ENCODE data around the gene C19orf38. TPM values are rescaled to one million over a fixed set of nuclear protein-coding genes. Genes with fewer than 3 reads are reported as not detected.
A peak's percentile ranks its signal among the peaks of the same experiment; 100 is the strongest.

Gene C19orf38
- total RNA-seq, 2 experiments from 2014 or later: 1.8 to 2.1 TPM

- Histone ChIP-seq H3K4me3 (ENCODE audit: low read length) (no peak overlapping the region), H3K9me3 (ENCODE audit: control insufficient read depth in 1 of 2, insufficient read depth in 1 of 2, low read length in 2 of 2) (no peaks in the 10 kb centered on the region), H3K4me1 (ENCODE audit: insufficient read depth, low read length) (peaks cover 19% of the 10 kb centered on the region), H3K27ac (ENCODE audit: low read depth in 1 of 2, low read length in 2 of 2) (no peak overlapping the region), H3K36me3 (ENCODE audit: insufficient read depth, low read length) (peaks cover 79% of the 10 kb centered on the region), H3K27me3 (ENCODE audit: control insufficient read depth in 1 of 2, insufficient read depth in 2 of 2, low read length in 2 of 2) (no peaks in the 10 kb centered on the region)
- intact Hi-C loops (cut with DNase I, micrococcal nuclease): loop anchor here in 1 of 2 experiments (5.0 kb wide), 1 partner anchor 34 kb away; no protein-coding TSS in a partner anchor
- Mint-ChIP-seq H3K36me3 (ENCODE audit: low read depth) (peaks cover 66% of the 10 kb centered on the region), H3K9me3 (no peaks in the 10 kb centered on the region), H3K27ac (no peak overlapping the region), H3K4me3 (no peak overlapping the region), H3K27me3 (no peaks in the 10 kb centered on the region), H3K4me1 (ENCODE audit: low read depth) (peaks cover 6% of the 10 kb centered on the region)
- CTCF ChIA-PET: no interaction called here
- DNase-seq: no peak
- TF ChIP-seq CTCF (IDR thresholded peaks at IDR 0.05): no peak
- ATAC-seq (ENCODE audit: poor library complexity): no peak
- POLR2A ChIA-PET: no interaction called here
Measured at GRCh38 chr19:10815969-10816644, 32.1 kb upstream of the C19orf38 start.

DNA sequence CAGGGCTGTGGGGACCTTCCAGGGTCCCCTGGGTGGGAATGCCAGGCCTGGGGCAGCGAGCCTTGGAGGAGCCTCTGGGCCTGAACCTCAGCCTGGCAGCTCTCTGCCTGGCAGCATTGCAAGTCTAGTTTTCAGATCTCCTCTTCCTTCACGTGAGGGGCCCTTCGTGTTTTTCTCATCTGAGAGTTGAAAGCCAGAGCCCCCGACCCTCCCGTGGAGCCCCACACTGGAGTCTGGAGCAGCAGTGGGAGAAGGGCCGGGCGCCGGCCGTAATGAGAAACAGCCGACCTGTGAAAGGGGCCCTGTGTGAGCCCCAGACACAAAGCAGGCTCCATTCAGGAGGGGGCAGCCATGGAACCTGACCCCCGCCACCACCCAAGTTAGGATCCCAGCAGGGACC, 31.5 kb upstream of the C19orf38 start:
- no peak overlapping the region for H3K27ac Mint-ChIP-seq
- CTCF ChIA-PET: no interaction called here
- H3K27ac ChIP-seq (ENCODE audit: low read depth in 1 of 2, low read length in 2 of 2): no peak overlapping the region
- H3K4me3 Mint-ChIP-seq: no peak overlapping the region
- POLR2A ChIA-PET: no interaction called here
- H3K27me3 Mint-ChIP-seq: no peaks in the 10 kb centered on the region
- H3K9me3 ChIP-seq (ENCODE audit: control insufficient read depth in 1 of 2, insufficient read depth in 1 of 2, low read length in 2 of 2): no peaks in the 10 kb centered on the region
- peaks cover 19% of the 10 kb centered on the region for H3K4me1 ChIP-seq (ENCODE audit: insufficient read depth, low read length)
- no peaks in the 10 kb centered on the region for H3K27me3 ChIP-seq (ENCODE audit: control insufficient read depth in 1 of 2, insufficient read depth in 2 of 2, low read length in 2 of 2)
- TF ChIP-seq CTCF (IDR thresholded peaks at IDR 0.05): no peak
- no peak for DNase-seq
- H3K4me3 ChIP-seq (ENCODE audit: low read length): no peak overlapping the region
- peaks cover 78% of the 10 kb centered on the region for H3K36me3 ChIP-seq (ENCODE audit: insufficient read depth, low read length)
- no peaks in the 10 kb centered on the region for H3K9me3 Mint-ChIP-seq
- intact Hi-C loops (cut with DNase I, micrococcal nuclease): loop anchor here in 1 of 2 experiments (5.0 kb wide), 1 partner anchor 34 kb away; no protein-coding TSS in a partner anchor
- H3K4me1 Mint-ChIP-seq (ENCODE audit: low read depth): peaks cover 6% of the 10 kb centered on the region
- no peak for ATAC-seq (ENCODE audit: poor library complexity)
- H3K36me3 Mint-ChIP-seq (ENCODE audit: low read depth): peaks cover 65% of the 10 kb centered on the region

GRCh38 chr19:10817291-10818038, 30.8 kb upstream of the C19orf38 start:
- intact Hi-C loops (cut with DNase I, micrococcal nuclease): loop anchor here in 1 of 2 experiments (5.0 kb wide), 1 partner anchor 35 kb away; no protein-coding TSS in a partner anchor
- Mint-ChIP-seq H3K9me3 (no peaks in the 10 kb centered on the region), H3K4me1 (ENCODE audit: low read depth) (peaks cover 6% of the 10 kb centered on the region), H3K4me3 (no peak overlapping the region), H3K27ac (no peak overlapping the region), H3K27me3 (no peaks in the 10 kb centered on the region), H3K36me3 (ENCODE audit: low read depth) (peaks cover 62% of the 10 kb centered on the region)
- ATAC-seq (ENCODE audit: poor library complexity): no peak
- POLR2A ChIA-PET: no interaction called here
- no peak overlapping the region for H3K27ac ChIP-seq (ENCODE audit: low read depth in 1 of 2, low read length in 2 of 2)
- no peaks in the 10 kb centered on the region for H3K9me3 ChIP-seq (ENCODE audit: control insufficient read depth in 1 of 2, insufficient read depth in 1 of 2, low read length in 2 of 2)
- no peak overlapping the region for H3K4me3 ChIP-seq (ENCODE audit: low read length)
- CTCF ChIA-PET: no interaction called here
- no peaks in the 10 kb centered on the region for H3K27me3 ChIP-seq (ENCODE audit: control insufficient read depth in 1 of 2, insufficient read depth in 2 of 2, low read length in 2 of 2)
- peaks cover 78% of the 10 kb centered on the region for H3K36me3 ChIP-seq (ENCODE audit: insufficient read depth, low read length)
- H3K4me1 ChIP-seq (ENCODE audit: insufficient read depth, low read length): peaks cover 16% of the 10 kb centered on the region
- TF ChIP-seq CTCF (IDR thresholded peaks at IDR 0.05): no peak
- DNase-seq: peak in 1 of 14 experiments; percentile 15
